Middle frontal gyrus (tissue), 1 donor: ENCODE results near the gene SRRM5.
A peak's percentile ranks its signal among the peaks of the same experiment; 100 is the strongest.
"Not testable (repeated sequence)": the region's sequence is repeated elsewhere in the genome, so short reads cannot be mapped to it uniquely, and the experiment has no call there.

ENCODE experiments used
- DNase-seq: peaks from one replicate; pipeline ENCODE4 v3.0.0-alpha.2; 2015; ENCODE audit warnings: low spot score; ENCODE audit errors: extremely low spot score

Gene SRRM5

GRCh38 chr19:43591904-43592772, 19.8 kb upstream of the SRRM5 start:
- DNase-seq: no peak

- DNase-seq: no peak
Observed at GRCh38 chr19:43592800-43593350, 19.0 kb upstream of the SRRM5 start.

- DNase-seq: no peak
Observed at GRCh38 chr19:43594081-43594697, 17.7 kb upstream of the SRRM5 start.

GRCh38 chr19:43594710-43595604, 16.9 kb upstream of the SRRM5 start:
- no peak for DNase-seq

- no peak for DNase-seq
Observed at GRCh38 chr19:43595605-43595998, 16.3 kb upstream of the SRRM5 start.

GRCh38 chr19:43595999-43596841, 15.7 kb upstream of the SRRM5 start, which contains the start of the genes IRGQ and ZNF576:
TSS of gene IRGQ (minus strand) at chr19:43596134. CDS start at chr19:43595338, 796 bp downstream.
TSS of gene ZNF576 (plus strand) at chr19:43596595. CDS start at chr19:43597109, 514 bp downstream.
- DNase-seq: peak; percentile 100

GRCh38 chr19:43596842-43597461, 14.9 kb upstream of the SRRM5 start:
- DNase-seq: no peak

- DNase-seq: no peak
Observed at GRCh38 chr19:43597876-43598275, 14.0 kb upstream of the SRRM5 start.

- DNase-seq: no peak
Observed at GRCh38 chr19:43598445-43599240, 13.2 kb upstream of the SRRM5 start.

GRCh38 chr19:43599635-43600295, 12.1 kb upstream of the SRRM5 start:
- DNase-seq: peak; percentile 44

- DNase-seq: not testable (repeated sequence)
Observed at GRCh38 chr19:43600326-43600725, 11.6 kb upstream of the SRRM5 start.

- DNase-seq: peak; percentile 22
Observed at GRCh38 chr19:43605875-43606568, 5.9 kb upstream of the SRRM5 start.

GRCh38 chr19:43606569-43607229, 5.2 kb upstream of the SRRM5 start:
- DNase-seq: peak; percentile 40

GRCh38 chr19:43607238-43608205, 4.4 kb upstream of the SRRM5 start:
- no peak for DNase-seq

GRCh38 chr19:43609872-43610271, 2.0 kb upstream of the SRRM5 start:
- DNase-seq: no peak

GRCh38 chr19:43610493-43610892, 1.4 kb upstream of the SRRM5 start:
- no peak for DNase-seq
